ENCODE data around the gene XAB2. TPM values are rescaled to one million over a fixed set of nuclear protein-coding genes. Genes with fewer than 3 reads are reported as not detected.

Gene XAB2
- total RNA-seq, 2 experiments from 2014 or later = 45.9 to 48.3 TPM

- H3K27me3 Mint-ChIP-seq = peaks cover 8% of the 10 kb centered on the region
- H3K4me1 Mint-ChIP-seq = no peaks in the 10 kb centered on the region
- CTCF ChIA-PET = interaction anchor here (1.1 to 1.9 kb wide), 3 partner anchors 13 to 194 kb away, joined by 3 to 14 read pairs (median 7); no protein-coding TSS in a partner anchor
- no peak overlapping the region for H3K4me3 Mint-ChIP-seq
- POLR2A ChIA-PET = interaction anchor here (0.6 to 1.0 kb wide), 2 partner anchors 25 to 1205 kb away, joined by 5 read pairs; no protein-coding TSS in a partner anchor
- no peak overlapping the region for H3K27ac Mint-ChIP-seq
- H3K36me3 Mint-ChIP-seq (ENCODE audit: low read depth) = no peaks in the 10 kb centered on the region
- ATAC-seq = peak; percentile 82
- intact Hi-C loops (cut with DNase I, micrococcal nuclease) = no loop called here
- H3K9me3 Mint-ChIP-seq (ENCODE audit: low read depth) = no peaks in the 10 kb centered on the region
- peak; percentile 66 for DNase-seq
These were observed 23.7 kb downstream of the XAB2 start for GRCh38 chr19:7605490-7606222.

GRCh38 chr19:7603919-7604318, 25.4 kb downstream of the XAB2 start:
- H3K4me1 Mint-ChIP-seq = no peaks in the 10 kb centered on the region
- POLR2A ChIA-PET = interaction anchor here (0.6 kb wide), 1 partner anchor 49 kb away, joined by 6 read pairs; no protein-coding TSS in a partner anchor
- H3K4me3 Mint-ChIP-seq = no peak overlapping the region
- peaks cover 8% of the 10 kb centered on the region for H3K27me3 Mint-ChIP-seq
- no peaks in the 10 kb centered on the region for H3K9me3 Mint-ChIP-seq (ENCODE audit: low read depth)
- no peaks in the 10 kb centered on the region for H3K36me3 Mint-ChIP-seq (ENCODE audit: low read depth)
- CTCF ChIA-PET = interaction anchor here (0.7 kb wide), 1 partner anchor 123 kb away, joined by 3 read pairs; no protein-coding TSS in a partner anchor
- no peak overlapping the region for H3K27ac Mint-ChIP-seq
- DNase-seq (no peak), ATAC-seq (no peak)
- intact Hi-C loops (cut with DNase I, micrococcal nuclease) = no loop called here

GRCh38 chr19:7602935-7603497, 26.3 kb downstream of the XAB2 start:
- H3K4me1 Mint-ChIP-seq = no peaks in the 10 kb centered on the region
- no peaks in the 10 kb centered on the region for H3K36me3 Mint-ChIP-seq (ENCODE audit: low read depth)
- CTCF ChIA-PET = no interaction called here
- intact Hi-C loops (cut with DNase I, micrococcal nuclease) = no loop called here
- no peak overlapping the region for H3K4me3 Mint-ChIP-seq
- DNase-seq = no peak
- POLR2A ChIA-PET = no interaction called here
- H3K9me3 Mint-ChIP-seq (ENCODE audit: low read depth) = no peaks in the 10 kb centered on the region
- ATAC-seq = no peak
- peaks cover 16% of the 10 kb centered on the region for H3K27me3 Mint-ChIP-seq
- no peak overlapping the region for H3K27ac Mint-ChIP-seq

GRCh38 chr19:7602240-7602934, 27.0 kb downstream of the XAB2 start:
- ATAC-seq (no peak), DNase-seq (no peak)
- ChIA-PET CTCF (no interaction called here), POLR2A (no interaction called here)
- Mint-ChIP-seq H3K4me1 (no peaks in the 10 kb centered on the region), H3K4me3 (no peak overlapping the region), H3K9me3 (ENCODE audit: low read depth) (no peaks in the 10 kb centered on the region), H3K27ac (no peak overlapping the region), H3K36me3 (ENCODE audit: low read depth) (no peaks in the 10 kb centered on the region), H3K27me3 (peaks cover 22% of the 10 kb centered on the region)
- intact Hi-C loops (cut with DNase I, micrococcal nuclease) = no loop called here

DNA sequence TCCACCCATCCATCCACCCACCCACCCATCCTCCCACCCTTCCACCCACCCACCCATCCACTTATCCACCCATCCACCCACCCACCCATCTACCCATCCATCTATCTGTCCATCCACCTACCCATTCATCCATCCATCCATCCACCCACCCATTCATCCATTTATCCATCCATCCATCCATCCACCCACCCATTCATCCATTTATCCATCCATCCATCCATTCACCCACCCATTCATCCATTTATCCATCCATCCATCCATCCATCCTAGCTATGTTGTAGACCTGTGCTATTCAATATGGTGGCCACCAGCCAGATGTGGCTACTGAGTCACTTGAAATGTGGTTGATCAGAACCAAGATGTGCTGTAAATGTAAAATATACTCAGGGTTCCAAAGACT, 28.6 kb downstream of the XAB2 start:
- DNase-seq = no peak
- Mint-ChIP-seq H3K27me3 (peaks cover 27% of the 10 kb centered on the region), H3K27ac (no peak overlapping the region), H3K4me3 (no peak overlapping the region), H3K4me1 (no peaks in the 10 kb centered on the region), H3K36me3 (ENCODE audit: low read depth) (no peaks in the 10 kb centered on the region), H3K9me3 (ENCODE audit: low read depth) (no peaks in the 10 kb centered on the region)
- ATAC-seq = no peak
- POLR2A ChIA-PET = no interaction called here
- intact Hi-C loops (cut with DNase I, micrococcal nuclease) = no loop called here
- CTCF ChIA-PET = no interaction called here

DNA sequence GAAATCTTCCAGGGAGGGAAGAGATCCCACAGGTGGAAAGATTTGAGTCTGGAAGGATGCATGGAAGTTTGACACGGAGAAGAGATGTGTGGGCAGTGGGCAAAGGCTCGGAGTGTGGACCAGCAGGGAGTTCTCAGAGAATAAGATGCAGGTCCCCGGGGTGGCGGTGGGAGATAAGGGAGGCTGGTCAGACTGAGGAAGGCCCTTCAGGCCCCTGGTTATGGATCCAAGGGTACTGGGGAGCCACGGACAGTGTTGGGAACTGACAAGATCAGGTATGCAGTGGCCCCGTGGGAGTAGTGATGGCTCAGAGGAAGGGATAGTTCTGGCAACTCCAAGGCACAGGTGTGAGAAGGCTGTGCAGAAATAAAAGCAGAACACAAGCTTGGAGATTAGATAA, 31.2 kb downstream of the XAB2 start:
- no peaks in the 10 kb centered on the region for H3K36me3 Mint-ChIP-seq (ENCODE audit: low read depth)
- peaks cover 3% of the 10 kb centered on the region for H3K4me1 Mint-ChIP-seq
- H3K4me3 Mint-ChIP-seq = no peak overlapping the region
- peaks cover 38% of the 10 kb centered on the region for H3K27me3 Mint-ChIP-seq
- H3K27ac Mint-ChIP-seq = no peak overlapping the region
- ChIA-PET CTCF (interaction anchor here (0.9 to 1.3 kb wide), 2 partner anchors 30 to 83 kb away, joined by 3 to 4 read pairs; partner anchors contain the start of gene TRAPPC5), POLR2A (no interaction called here)
- no peak for DNase-seq
- ATAC-seq = no peak
- no peaks in the 10 kb centered on the region for H3K9me3 Mint-ChIP-seq (ENCODE audit: low read depth)
- intact Hi-C loops (cut with DNase I, micrococcal nuclease) = no loop called here

DNA sequence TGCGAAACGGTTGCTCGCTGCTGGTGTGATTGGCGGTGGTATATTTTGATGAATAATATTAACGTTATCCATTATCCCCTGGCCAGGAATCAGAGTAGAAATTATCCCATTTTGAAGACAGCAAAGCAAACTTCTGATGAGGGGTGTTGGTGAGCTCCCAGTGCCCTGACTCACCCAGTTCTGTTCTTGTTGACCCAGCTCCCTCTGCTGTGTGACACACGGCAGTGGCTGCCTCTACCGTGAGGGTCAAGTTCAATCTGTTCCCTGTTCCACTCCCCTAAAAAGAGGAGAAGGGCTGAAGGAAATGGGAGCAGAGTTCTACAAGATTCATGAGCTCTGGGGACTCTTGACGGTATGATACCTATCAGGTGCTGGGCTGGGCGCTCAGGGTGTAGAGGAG, 31.7 kb downstream of the XAB2 start:
- no peak for ATAC-seq
- intact Hi-C loops (cut with DNase I, micrococcal nuclease) = no loop called here
- POLR2A ChIA-PET = no interaction called here
- Mint-ChIP-seq H3K36me3 (ENCODE audit: low read depth) (no peaks in the 10 kb centered on the region), H3K27ac (no peak overlapping the region), H3K9me3 (ENCODE audit: low read depth) (no peaks in the 10 kb centered on the region), H3K4me3 (no peak overlapping the region), H3K4me1 (peaks cover 3% of the 10 kb centered on the region), H3K27me3 (peaks cover 38% of the 10 kb centered on the region)
- DNase-seq = no peak
- CTCF ChIA-PET = interaction anchor here (0.9 to 1.4 kb wide), 4 partner anchors 9 to 83 kb away, joined by 3 to 4 read pairs (median 4); partner anchors contain the start of gene TRAPPC5

GRCh38 chr19:7596211-7596937, 33.0 kb downstream of the XAB2 start:
- peak overlapping the region; percentile 35 for H3K4me3 Mint-ChIP-seq
- peaks cover 34% of the 10 kb centered on the region for H3K27me3 Mint-ChIP-seq
- DNase-seq = no peak
- peaks cover 3% of the 10 kb centered on the region for H3K4me1 Mint-ChIP-seq
- H3K9me3 Mint-ChIP-seq (ENCODE audit: low read depth) = no peaks in the 10 kb centered on the region
- ATAC-seq = no peak
- ChIA-PET CTCF (interaction anchor here (0.5 to 1.4 kb wide), 3 partner anchors 11 to 231 kb away, joined by 3 to 5 read pairs (median 4); no protein-coding TSS in a partner anchor), POLR2A (no interaction called here)
- H3K27ac Mint-ChIP-seq = no peak overlapping the region
- intact Hi-C loops (cut with DNase I, micrococcal nuclease) = no loop called here
- no peaks in the 10 kb centered on the region for H3K36me3 Mint-ChIP-seq (ENCODE audit: low read depth)

GRCh38 chr19:7595466-7596133, 33.7 kb downstream of the XAB2 start, which contains the start of gene CAMSAP3:
TSS of gene CAMSAP3 (plus strand) at chr19:7595863. CDS start at chr19:7596003, 140 bp downstream.
- DNase-seq (peak; percentile 68), ATAC-seq (peak; percentile 93)
- no peak within 1 kb of the TSS for H3K27ac Mint-ChIP-seq
- peaks cover 34% of the 10 kb centered on the region for H3K27me3 Mint-ChIP-seq
- no peaks in the 10 kb centered on the region for H3K9me3 Mint-ChIP-seq (ENCODE audit: low read depth)
- peak within 1 kb of the TSS; percentile 52 for H3K4me3 Mint-ChIP-seq
- H3K4me1 Mint-ChIP-seq = peaks cover 3% of the 10 kb centered on the region
- CTCF ChIA-PET = interaction anchor here (1.2 kb wide), 1 partner anchor 27 kb away, joined by 5 read pairs; no protein-coding TSS in a partner anchor
- POLR2A ChIA-PET = no interaction called here
- intact Hi-C loops (cut with DNase I, micrococcal nuclease) = loop anchor here in 1 of 2 experiments (1.0 kb wide), 1 partner anchor 27 kb away; no protein-coding TSS in a partner anchor
- H3K36me3 Mint-ChIP-seq (ENCODE audit: low read depth) = no peaks in the 10 kb centered on the region

- peaks cover 2% of the 10 kb centered on the region for H3K4me1 Mint-ChIP-seq
- no peak overlapping the region for H3K27ac Mint-ChIP-seq
- H3K9me3 Mint-ChIP-seq (ENCODE audit: low read depth) = no peaks in the 10 kb centered on the region
- ChIA-PET POLR2A (no interaction called here), CTCF (no interaction called here)
- H3K36me3 Mint-ChIP-seq (ENCODE audit: low read depth) = no peaks in the 10 kb centered on the region
- H3K27me3 Mint-ChIP-seq = peaks cover 18% of the 10 kb centered on the region
- intact Hi-C loops (cut with DNase I, micrococcal nuclease) = no loop called here
- ATAC-seq (no peak), DNase-seq (no peak)
- H3K4me3 Mint-ChIP-seq = no peak overlapping the region
These were observed 39.1 kb downstream of the XAB2 start for GRCh38 chr19:7590256-7590655.

DNA sequence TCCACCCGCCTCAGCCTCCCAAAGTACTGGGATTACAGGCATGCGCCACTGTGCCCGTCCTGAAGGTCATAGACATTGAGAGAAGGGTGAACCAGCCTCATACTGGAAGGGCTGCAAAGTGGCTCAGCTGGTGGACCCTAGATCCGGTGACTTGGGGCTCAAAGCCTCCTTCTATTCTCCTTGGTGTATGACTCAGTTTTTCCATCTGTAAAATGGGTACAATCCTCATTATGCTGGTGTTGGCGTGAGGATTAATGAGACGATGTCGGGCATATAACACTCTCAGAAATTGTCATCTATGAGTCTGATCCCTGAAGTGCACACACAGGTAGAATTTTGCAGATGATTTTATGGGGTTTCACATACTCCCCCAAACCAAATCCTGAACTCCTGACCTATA, 39.5 kb downstream of the XAB2 start:
- Mint-ChIP-seq H3K27me3 (peaks cover 15% of the 10 kb centered on the region), H3K36me3 (ENCODE audit: low read depth) (no peaks in the 10 kb centered on the region), H3K4me1 (no peaks in the 10 kb centered on the region), H3K4me3 (no peak overlapping the region), H3K9me3 (ENCODE audit: low read depth) (no peaks in the 10 kb centered on the region), H3K27ac (no peak overlapping the region)
- ATAC-seq (no peak), DNase-seq (no peak)
- intact Hi-C loops (cut with DNase I, micrococcal nuclease) = no loop called here
- CTCF ChIA-PET = interaction anchor here (0.6 kb wide), 1 partner anchor 504 kb away, joined by 3 read pairs; no protein-coding TSS in a partner anchor
- POLR2A ChIA-PET = no interaction called here
